T-helper 1 cell treated with Interleukin-12 subunit alpha and Interleukin-12 subunit beta and Interleukin-4 antibody, amounts not matched to agents 30 μg/mL and 1 μg/mL, for 36 hours (primary cell): ENCODE measurements around the gene LANCL2.

Experiments used
- H3K27ac Mint-ChIP-seq: one replicate; pipeline ENCODE4 v1.8.0; 2021; ENCODE audit warnings: mild to moderate bottlenecking, mixed read lengths
- H3K27me3 Mint-ChIP-seq: one replicate; pipeline ENCODE4 v1.8.0; 2021; ENCODE audit warnings: low read depth, mixed read lengths
- H3K36me3 Mint-ChIP-seq: one replicate; pipeline ENCODE4 v1.8.0; 2021; ENCODE audit warnings: low read depth, mixed read lengths
- H3K4me1 Mint-ChIP-seq: one replicate; pipeline ENCODE4 v1.8.0; 2021; ENCODE audit warnings: low read depth, mixed read lengths
- H3K4me3 Mint-ChIP-seq: one replicate; pipeline ENCODE4 v1.8.0; 2021; ENCODE audit warnings: mild to moderate bottlenecking, moderate library complexity, mixed read lengths
- H3K9me3 Mint-ChIP-seq: one replicate; pipeline ENCODE4 v1.8.0; 2021; ENCODE audit warnings: mixed read lengths

Gene LANCL2, protein sequence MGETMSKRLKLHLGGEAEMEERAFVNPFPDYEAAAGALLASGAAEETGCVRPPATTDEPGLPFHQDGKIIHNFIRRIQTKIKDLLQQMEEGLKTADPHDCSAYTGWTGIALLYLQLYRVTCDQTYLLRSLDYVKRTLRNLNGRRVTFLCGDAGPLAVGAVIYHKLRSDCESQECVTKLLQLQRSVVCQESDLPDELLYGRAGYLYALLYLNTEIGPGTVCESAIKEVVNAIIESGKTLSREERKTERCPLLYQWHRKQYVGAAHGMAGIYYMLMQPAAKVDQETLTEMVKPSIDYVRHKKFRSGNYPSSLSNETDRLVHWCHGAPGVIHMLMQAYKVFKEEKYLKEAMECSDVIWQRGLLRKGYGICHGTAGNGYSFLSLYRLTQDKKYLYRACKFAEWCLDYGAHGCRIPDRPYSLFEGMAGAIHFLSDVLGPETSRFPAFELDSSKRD

DNA sequence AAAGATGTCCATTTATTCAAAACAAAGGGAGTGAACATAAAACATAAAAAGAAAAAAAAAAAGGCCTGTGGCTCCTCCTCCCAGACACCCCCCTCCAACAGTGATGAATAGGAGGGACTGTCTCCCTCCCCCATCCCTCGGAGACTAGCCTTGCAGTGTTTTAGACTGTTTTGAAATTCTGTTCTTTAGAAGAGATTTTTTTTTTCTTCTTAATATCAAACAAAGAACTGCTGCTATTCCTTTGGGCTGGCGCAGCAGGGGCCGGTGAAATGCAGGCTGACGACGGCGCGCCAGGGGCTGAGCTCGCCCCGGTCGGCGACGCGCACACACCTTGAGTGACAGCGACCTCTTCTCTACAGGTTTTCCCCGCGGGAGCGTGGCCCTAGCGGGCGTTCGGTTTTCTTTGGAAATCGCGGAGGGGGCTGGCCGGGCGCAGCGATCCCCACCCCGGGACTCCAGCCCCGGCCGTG, at the start of gene LANCL2:
TSS of gene LANCL2 (plus strand) at position 133 of the 470 bp plus-strand sequence. CDS start 689 bp downstream, outside the sequence.
- peak within 1 kb of the TSS; percentile 97 for H3K4me3 Mint-ChIP-seq
- peaks cover 8% of the 10 kb centered on the region for H3K27me3 Mint-ChIP-seq

DNA sequence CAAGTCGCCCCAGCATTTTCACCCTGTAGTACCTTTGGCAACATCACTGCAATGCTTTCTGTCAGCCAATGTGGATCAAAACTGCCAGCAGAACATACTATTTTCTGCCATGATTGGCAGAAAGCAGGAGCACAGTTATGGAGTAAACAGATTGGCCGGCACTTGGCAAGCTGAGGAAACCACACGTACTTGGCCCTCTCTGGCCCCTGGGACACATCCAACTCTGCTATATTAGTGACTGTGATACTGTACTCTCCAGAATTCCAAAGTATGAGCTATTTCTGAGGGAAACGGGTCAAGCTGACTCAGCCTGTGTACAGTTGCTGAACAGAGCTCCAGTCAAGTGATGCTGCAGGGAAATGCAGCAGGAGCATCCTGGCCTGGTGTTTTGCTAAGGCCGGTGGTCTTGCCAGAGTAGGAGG, 39.8 kb upstream of the LANCL2 start:
- Mint-ChIP-seq H3K36me3 (no peaks in the 10 kb centered on the region), H3K27me3 (peaks cover 14% of the 10 kb centered on the region), H3K4me3 (no peak overlapping the region), H3K27ac (no peak overlapping the region), H3K4me1 (no peaks in the 10 kb centered on the region), H3K9me3 (peaks cover 3% of the 10 kb centered on the region)

More for the DNA sequence above, at the start of gene LANCL2:
- Mint-ChIP-seq H3K27ac (peak within 1 kb of the TSS; percentile 96), H3K36me3 (peaks cover 9% of the 10 kb centered on the region), H3K9me3 (no peaks in the 10 kb centered on the region), H3K4me1 (peaks cover 22% of the 10 kb centered on the region)

DNA sequence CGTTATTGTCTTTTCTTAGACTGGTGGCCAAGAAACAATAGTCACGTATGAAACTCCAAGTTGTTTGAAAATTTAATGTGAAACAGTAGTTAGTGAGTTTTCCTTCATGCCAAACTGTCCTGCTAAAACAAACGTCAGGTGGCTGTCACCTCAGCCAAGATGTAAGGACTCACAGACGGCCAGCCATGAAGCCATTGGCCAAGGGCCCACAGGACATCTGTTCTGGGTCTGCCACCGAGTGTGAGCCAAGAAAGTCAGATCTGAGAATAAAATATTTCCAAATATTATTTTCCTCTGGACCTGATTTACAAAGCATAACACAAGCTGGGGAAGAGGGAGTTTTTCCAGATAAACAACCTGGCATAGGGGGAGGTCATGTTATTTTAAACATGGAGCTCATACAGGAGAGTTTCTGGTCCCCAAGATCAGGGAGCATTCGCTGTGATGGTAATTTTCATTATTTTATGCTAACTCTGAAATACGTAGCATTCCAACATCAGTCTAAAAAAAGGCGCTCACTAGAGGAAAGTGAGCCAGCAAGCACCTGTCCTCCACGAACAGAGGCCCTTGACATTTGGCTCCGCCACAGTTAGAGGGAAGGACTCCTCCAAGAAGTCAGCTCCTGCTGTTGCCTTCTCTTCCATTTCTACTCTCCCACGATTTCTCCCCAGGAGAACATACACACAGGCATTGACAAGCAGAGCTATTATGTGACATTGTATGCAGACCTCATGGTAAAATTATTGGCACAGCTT, 38.9 kb upstream of the LANCL2 start:
- H3K27me3 Mint-ChIP-seq: peaks cover 5% of the 10 kb centered on the region
- H3K27ac Mint-ChIP-seq: no peak overlapping the region
- H3K4me3 Mint-ChIP-seq: no peak overlapping the region
- H3K4me1 Mint-ChIP-seq: no peaks in the 10 kb centered on the region
- H3K9me3 Mint-ChIP-seq: no peaks in the 10 kb centered on the region
- no peaks in the 10 kb centered on the region for H3K36me3 Mint-ChIP-seq

GRCh38 chr7:55326945-55327626, 38.1 kb upstream of the LANCL2 start:
- Mint-ChIP-seq H3K27ac (no peak overlapping the region), H3K4me1 (no peaks in the 10 kb centered on the region), H3K36me3 (no peaks in the 10 kb centered on the region), H3K27me3 (peaks cover 9% of the 10 kb centered on the region), H3K9me3 (no peaks in the 10 kb centered on the region), H3K4me3 (no peak overlapping the region)

DNA sequence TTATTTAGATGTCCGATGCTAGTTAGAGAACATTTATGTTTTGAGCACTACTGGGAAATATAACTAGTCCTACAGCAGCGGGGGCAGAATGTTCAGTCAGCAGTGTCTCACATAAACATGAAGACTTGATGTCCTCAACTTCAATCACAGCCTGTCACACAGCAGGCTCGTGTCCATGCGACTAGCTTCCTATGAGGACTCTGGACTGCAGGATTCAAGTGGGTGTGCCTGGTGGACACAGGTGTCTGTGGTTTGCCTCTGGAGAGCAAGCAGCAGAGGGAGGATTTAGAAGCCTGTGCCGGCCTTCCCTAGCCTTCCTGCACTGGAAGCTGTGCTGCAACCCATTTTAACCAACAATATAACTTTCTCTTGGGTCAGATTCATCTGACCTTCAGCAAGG, 30.0 kb upstream of the LANCL2 start:
- no peaks in the 10 kb centered on the region for H3K36me3 Mint-ChIP-seq
- no peaks in the 10 kb centered on the region for H3K4me1 Mint-ChIP-seq
- no peaks in the 10 kb centered on the region for H3K9me3 Mint-ChIP-seq
- H3K27ac Mint-ChIP-seq: no peak overlapping the region
- H3K27me3 Mint-ChIP-seq: peaks cover 9% of the 10 kb centered on the region
- H3K4me3 Mint-ChIP-seq: no peak overlapping the region

- Mint-ChIP-seq H3K27ac (no peak overlapping the region), H3K4me1 (no peaks in the 10 kb centered on the region), H3K36me3 (no peaks in the 10 kb centered on the region), H3K4me3 (no peak overlapping the region), H3K9me3 (no peaks in the 10 kb centered on the region), H3K27me3 (peaks cover 9% of the 10 kb centered on the region)
Measured at GRCh38 chr7:55335786-55336185, 29.4 kb upstream of the LANCL2 start.

DNA sequence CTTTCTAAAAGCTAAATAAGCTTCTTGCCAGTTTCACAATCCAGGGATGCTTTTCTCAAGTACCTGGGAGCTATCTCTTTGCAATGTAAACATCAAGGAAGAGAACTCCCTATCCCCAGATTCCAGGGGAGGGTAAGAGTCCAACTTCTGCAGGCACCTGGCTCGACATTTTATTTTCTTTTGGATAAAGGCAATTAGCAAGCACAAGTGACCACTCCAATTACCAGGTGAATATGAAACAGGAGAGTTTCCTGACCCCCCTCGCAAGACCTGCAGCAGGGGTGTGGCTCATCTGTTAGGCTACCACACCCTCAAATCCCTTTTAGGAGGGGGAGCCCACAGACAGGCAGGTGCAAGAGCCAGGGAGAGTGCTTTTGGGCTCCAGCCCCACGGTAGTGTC, 28.6 kb upstream of the LANCL2 start:
- Mint-ChIP-seq H3K4me1 (no peaks in the 10 kb centered on the region), H3K27ac (no peak overlapping the region)

DNA sequence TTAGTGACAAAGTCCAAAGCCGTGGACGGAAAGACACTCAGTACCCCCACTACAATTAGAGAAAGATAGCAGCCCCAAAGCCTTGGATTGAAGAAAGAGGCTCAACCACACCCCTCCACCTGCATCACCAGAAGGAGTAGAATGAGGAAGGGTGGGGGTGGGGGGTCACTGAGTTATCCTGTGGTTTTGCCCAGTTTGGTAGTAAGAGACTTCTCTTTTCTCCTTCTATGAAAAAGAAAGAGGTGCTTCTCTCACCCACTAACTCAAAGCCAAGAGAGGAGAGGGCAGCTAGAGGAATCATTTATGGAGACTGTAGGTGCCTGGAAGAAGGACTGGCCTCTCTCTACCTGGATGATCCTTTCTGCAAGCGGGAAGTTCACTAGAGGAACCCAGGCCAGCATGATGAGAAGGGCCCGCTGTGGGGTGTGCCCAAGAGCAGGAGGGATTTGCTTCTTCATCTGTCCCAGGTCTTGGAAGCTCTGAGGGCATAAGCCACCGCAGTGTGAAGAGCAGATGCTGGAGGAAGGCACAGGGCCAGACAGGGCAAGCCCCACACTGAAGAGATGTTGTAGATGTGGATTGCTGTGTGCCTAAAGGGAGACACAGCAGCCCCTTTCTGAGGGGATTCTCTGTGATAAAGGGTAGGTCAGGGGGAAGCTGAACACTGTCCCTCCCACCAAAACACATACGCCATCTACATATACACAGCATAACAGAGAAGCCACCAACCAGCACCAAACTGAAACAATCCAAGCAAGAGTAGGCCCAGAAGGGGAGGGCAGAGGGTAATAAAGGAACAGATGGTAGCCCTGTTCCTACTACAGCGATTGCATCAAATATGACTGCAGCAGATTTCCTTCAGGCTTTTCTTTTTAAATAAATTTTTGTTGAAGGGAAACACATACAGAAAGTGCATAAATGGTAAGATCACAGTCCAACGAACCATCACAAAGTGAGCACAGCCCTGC, 25.8 kb upstream of the LANCL2 start:
- Mint-ChIP-seq H3K4me1 (no peaks in the 10 kb centered on the region), H3K27ac (no peak overlapping the region), H3K4me3 (no peak overlapping the region), H3K27me3 (peaks cover 5% of the 10 kb centered on the region), H3K36me3 (no peaks in the 10 kb centered on the region), H3K9me3 (no peaks in the 10 kb centered on the region)

More for the DNA sequence above, 28.6 kb upstream of the LANCL2 start:
- Mint-ChIP-seq H3K36me3 (no peaks in the 10 kb centered on the region), H3K9me3 (no peaks in the 10 kb centered on the region), H3K27me3 (peaks cover 8% of the 10 kb centered on the region), H3K4me3 (no peak overlapping the region)

- H3K36me3 Mint-ChIP-seq: no peaks in the 10 kb centered on the region
- H3K4me1 Mint-ChIP-seq: no peaks in the 10 kb centered on the region
- H3K4me3 Mint-ChIP-seq: no peak overlapping the region
- H3K27me3 Mint-ChIP-seq: peaks cover 9% of the 10 kb centered on the region
- H3K27ac Mint-ChIP-seq: no peak overlapping the region
- no peaks in the 10 kb centered on the region for H3K9me3 Mint-ChIP-seq
Measured at GRCh38 chr7:55342216-55342871, 22.8 kb upstream of the LANCL2 start.

- no peaks in the 10 kb centered on the region for H3K36me3 Mint-ChIP-seq
- H3K9me3 Mint-ChIP-seq: no peaks in the 10 kb centered on the region
- H3K4me1 Mint-ChIP-seq: no peaks in the 10 kb centered on the region
- no peak overlapping the region for H3K27ac Mint-ChIP-seq
- H3K27me3 Mint-ChIP-seq: peaks cover 9% of the 10 kb centered on the region
- no peak overlapping the region for H3K4me3 Mint-ChIP-seq
Measured at GRCh38 chr7:55343002-55343781, 21.9 kb upstream of the LANCL2 start.

- Mint-ChIP-seq H3K4me1 (peaks cover 4% of the 10 kb centered on the region), H3K27me3 (peaks cover 9% of the 10 kb centered on the region), H3K4me3 (no peak overlapping the region), H3K27ac (no peak overlapping the region), H3K9me3 (no peaks in the 10 kb centered on the region), H3K36me3 (no peaks in the 10 kb centered on the region)
Measured at GRCh38 chr7:55343860-55344606, 21.1 kb upstream of the LANCL2 start.

DNA sequence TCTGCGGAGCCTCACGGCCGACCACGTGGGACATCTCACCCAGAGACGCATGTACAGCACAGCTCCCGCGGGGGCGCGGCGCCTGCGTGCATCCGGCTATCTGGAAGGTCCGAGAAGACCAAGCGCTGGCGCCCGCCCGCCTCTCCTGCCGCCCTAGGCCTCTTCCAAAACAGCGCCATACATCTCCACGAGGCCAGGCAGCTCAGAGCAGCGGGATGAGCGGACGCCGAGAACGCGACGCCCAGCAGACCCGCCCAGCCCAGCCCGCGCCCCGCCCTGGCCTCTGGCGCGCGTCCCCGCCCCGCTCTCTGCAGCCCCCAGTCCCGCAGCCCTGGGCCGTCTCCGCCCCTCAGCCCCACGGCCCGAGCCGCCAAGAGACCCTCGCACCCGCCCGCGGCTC, 20.3 kb upstream of the LANCL2 start:
- H3K4me3 Mint-ChIP-seq: no peak overlapping the region
- peaks cover 4% of the 10 kb centered on the region for H3K4me1 Mint-ChIP-seq
- H3K27ac Mint-ChIP-seq: no peak overlapping the region
- no peaks in the 10 kb centered on the region for H3K36me3 Mint-ChIP-seq
- H3K9me3 Mint-ChIP-seq: no peaks in the 10 kb centered on the region
- H3K27me3 Mint-ChIP-seq: peaks cover 18% of the 10 kb centered on the region
